HG03060 (cell line): ENCODE results near the gene WNT3A.

Experiments
- ATAC-seq: cut with Tn5 transposase; IDR thresholded peaks from one replicate; pipeline ENCODE4 v1.9.1; 2021; ENCODE audit warnings: low read depth, moderate number of reproducible peaks; ENCODE audit not compliant: unreplicated experiment

WNT3A gene

DNA sequence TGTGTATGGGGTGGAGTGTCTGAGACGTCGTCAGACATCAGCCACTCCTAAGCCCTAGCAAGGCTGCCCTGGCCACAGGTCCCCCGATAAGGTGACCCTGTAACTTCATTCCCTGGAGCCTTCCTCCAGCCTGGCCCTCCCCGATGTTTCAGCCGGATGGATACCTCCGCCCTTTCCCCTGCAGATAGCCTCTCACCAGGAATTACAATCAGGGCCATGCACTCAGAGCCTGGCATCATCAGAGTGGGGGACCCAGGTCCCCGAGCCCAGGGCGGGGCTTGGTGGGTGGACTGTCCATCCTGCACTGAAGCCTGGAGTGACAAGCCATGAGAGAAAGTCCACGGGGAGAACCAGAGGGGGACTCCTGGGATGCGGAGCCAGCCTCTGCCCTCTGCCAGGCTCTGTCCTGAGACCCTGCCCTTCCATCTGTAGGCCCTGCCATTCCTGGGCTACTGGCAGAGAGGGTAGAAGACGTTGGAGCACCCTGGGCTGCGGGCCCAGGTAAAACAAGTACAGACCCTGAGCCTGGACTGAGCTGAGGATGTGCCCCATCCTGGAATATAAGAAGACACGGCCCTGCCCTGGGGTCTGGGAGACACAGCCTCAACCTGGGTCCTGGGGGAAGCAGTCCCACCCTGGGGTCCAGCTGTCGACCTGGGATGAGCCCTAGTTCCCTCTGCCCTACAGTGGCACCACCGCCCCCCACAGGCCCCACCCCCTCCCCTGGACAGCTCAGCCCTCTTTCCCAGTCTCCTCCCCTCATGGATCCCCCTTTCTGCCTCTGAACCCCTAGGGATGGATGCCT, 58.9 kb downstream of the WNT3A start:
- no peak for ATAC-seq

- ATAC-seq = no peak
These were observed 59.6 kb downstream of the WNT3A start for GRCh38 chr1:228066416-228066815.

- ATAC-seq = no peak
These were observed 60.3 kb downstream of the WNT3A start for GRCh38 chr1:228066891-228067654.

DNA sequence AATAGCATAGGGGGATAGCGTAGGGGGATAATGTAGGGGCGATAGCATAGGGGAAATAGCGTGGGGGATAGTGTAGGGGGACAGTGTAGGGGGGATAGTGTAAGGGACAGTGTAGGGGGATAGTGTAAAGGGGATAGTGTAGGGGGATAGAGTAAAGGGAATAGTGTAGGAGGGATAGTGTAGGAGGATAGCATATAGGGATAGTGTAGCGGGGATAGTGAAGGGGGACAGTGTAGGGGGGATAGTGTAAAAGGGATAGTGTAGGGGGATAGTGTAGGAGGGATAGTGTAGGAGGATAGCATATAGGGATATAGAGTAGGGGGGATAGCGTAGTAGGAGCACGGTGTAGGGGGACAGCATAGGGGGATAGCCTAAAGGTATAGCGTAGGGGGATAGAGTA, 61.6 kb downstream of the WNT3A start:
- no peak for ATAC-seq

GRCh38 chr1:228070173-228070572, 63.4 kb downstream of the WNT3A start:
- ATAC-seq = no peak

- ATAC-seq = no peak
These were observed 64.1 kb downstream of the WNT3A start for GRCh38 chr1:228070851-228071250.

DNA sequence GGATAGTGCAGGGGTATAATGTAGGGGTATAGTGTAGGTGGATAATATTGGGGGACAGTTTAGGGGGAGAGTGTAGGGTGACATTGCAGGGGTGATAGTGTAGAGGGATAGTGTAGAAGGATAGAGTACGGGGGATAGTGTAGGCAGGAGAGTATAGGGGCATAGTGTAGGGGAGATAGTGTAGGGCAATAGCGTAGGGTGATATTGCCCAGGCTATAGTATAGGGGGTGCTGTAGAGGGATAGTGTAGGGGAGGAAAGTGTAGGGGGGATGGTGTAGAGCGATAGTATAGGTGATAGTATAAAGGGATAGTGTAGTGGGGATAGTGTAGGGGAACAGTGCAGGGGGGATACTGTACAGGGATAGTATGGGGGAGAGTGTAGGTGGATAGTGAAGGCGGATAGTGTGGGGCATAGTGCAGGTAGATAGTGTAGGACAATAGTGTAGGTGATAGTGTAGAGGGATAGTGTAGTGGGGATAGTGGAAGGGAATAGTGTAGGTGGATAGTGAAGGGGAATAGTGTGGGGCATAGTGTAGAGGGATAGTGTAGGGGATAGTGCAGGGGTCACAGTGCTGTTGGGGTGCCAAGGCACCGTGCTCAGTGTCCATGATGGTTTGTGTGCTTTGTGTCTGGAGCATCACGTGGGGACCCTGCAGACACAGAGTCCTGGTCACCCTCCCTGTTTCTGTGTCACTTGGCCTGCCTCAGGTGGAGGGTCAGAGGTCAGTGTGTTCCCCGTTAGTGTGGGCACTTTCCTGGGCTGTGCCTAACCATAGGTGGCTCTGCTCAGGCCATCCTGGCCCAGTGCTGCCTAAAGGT, 65.2 kb downstream of the WNT3A start:
- no peak for ATAC-seq

DNA sequence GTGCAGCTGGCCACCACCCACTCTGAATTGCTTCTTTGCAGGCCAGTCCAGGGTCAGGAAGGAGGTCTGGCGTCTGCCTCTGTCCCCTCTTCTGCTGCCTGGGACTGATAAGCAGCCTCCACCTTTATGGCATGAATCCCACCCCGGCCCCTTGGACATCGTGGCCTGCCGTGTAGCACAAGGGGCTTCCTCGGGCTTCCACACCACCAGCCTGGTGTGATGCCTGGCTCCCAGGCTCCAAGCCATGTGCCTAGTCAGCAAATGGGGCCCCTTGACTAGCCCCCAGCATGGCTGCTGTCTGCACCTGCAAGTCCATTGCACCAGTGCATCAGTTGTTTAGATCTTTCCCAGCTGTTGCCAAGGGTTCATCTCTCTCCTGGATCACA, 65.9 kb downstream of the WNT3A start:
- ATAC-seq = no peak

DNA sequence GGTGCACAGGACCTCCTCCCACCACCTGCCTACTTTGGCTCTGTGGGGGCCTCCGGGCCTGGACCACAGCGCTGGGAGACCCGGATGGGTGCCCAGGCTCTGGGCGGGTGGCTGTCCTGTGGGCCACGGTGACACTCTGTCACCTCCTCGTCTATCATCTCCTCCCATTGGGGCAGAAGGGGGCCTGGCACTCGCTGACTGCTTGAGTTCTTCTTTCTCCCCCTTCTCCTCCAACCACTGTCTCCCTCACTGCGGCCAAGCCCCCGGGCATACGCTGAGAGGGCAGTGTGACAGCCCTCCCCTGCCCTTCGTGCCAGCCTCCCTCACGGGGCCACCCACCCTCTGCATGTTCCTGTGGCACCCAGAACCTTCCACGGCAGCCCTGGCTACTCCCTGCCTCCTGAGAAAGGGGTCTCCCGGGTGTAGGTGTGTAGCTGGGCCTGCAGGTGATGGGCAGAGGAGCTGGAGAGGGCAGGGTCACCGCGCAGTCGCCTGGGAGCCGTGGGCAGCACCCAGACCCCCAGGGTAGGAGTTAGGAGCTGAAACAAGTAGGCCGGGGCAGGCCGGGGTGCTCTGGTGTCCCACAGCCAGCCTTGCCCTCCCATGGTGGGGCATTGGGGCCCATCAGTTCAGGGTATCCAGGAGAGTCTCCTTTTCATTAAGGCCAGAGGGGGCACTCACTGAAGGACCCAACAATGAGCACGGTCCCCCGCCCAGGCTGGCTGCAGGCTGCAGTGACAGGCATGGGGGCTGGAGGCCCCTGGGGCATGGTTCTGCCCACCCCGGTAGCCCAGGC, 66.5 kb downstream of the WNT3A start:
- ATAC-seq = no peak

DNA sequence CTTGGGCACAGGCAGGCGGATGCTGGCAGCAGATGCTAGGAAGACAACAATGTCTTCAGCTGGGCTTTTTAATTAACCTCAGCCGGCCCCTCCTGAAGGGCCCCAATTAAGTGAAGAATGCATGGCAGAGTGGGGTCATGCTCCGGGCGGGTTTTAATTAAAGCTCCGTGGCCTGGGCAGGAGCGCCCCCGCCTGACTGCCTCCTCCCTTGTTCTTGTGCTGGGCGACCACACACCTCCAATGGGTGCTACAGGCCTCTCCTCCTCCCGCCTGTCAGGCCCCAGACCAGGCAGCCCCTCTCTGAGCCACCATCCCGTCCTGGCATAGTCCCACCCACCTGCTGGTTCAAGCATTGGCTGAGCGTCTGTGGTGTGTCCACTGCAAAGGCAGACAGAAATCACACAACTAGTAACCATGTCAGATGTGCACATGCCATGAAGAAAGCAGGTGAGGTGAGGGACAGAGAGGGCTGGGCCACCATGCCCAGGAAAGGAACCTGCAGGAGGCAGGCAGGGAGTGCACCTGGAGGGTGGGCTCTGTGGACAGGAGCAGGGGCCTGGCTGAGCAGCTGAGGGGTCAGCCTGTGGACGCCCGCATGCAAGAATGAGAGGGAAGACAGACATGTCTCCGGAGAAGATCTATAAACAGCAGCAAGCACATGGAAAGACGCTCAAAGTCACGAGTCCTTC, 67.2 kb downstream of the WNT3A start:
- no peak for ATAC-seq

DNA sequence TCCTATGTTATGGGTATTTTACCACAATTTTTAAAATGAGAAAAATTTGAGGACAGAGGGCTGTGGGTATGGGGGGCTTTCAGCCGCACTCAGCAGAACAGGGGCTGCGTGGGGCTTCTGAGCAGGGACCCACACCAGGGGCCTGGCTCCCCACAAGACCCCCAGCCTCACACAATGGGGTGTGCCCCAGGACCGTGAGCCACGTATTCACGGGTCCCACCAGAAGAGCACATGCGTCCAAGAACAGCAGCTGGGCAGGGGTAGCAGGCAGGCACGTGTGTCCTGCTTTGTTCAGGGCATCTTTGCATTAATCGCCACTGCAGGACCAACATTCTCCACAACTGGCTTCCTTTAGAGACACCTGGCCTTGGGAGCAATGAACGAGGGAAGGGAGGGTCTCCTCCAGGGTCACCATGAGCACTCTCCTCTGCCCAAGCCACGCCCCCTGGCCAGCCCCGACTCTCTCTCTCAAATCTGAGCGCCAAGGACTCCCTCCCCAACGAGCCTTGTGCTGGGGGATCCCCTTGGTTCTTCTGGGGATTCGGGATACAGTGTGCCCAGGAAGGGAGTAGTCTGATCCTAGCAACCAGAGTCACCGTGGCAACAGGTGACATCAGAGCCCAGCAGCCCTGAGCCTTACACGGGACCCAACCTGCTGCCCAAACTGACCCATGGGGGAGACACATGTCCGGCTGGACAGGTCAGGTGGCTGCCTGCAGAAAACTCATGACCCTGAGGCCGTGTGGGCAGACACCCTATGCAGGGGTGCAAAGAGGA, 68.3 kb downstream of the WNT3A start:
- no peak for ATAC-seq

DNA sequence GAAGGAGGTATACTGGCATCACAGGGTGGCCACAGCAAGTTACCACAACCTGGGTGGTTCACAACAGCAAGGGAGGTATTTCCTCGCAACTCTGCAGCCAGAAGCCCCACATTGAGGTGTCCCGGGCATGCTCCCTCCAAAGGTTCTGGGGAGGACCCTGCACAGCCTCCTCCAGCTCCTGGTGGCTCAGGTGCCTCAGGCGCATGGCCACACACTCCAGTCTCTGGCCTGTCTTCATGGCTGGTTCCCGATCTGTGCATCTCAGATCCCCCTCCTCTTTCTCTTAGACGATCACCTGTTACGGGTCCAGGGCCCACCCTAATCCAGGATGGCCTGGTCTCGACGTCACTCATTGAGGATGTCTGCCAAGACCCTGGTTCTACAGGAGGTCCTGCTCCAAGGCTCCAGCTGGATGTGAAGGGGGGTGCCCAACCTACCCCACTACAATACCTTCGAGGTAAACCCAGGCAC, 69.0 kb downstream of the WNT3A start:
- no peak for ATAC-seq

GRCh38 chr1:228076796-228077430, 70.1 kb downstream of the WNT3A start:
- ATAC-seq = no peak

GRCh38 chr1:228077565-228078330, 71.0 kb downstream of the WNT3A start:
- no peak for ATAC-seq

- ATAC-seq = no peak
These were observed 72.2 kb downstream of the WNT3A start for GRCh38 chr1:228079013-228079412.

DNA sequence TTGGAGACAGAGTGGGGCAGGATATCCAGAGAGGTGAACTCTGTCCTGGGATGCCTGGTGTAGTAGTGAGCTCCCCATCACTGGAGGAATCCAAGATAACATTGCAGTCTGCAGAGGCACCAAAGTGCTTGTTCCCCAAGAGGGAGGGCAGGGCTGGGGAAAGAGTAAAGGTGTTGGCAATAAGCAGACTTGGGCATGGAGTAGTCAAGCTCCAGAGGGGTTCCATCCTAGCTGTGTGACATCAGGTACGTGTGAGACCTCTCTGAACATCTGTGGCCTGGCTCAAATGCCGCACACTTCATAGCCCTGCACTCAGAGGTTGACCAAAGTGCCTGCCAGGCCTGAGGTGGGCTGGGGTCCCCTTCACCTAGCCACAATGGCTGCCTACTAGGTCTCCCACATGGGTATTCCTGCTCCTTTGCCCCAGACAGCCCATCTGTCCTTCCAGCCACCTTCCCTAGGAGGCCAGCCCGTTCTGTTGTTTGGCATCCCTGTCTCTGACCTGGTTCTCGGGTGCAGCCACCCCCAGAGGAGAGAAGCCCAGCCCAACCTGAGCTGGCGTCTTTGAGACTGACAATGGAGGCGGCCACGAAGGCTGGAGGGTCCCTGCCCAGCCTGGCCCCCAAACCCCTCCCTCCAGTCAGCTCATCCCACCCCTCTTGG, 72.9 kb downstream of the WNT3A start:
- no peak for ATAC-seq

GRCh38 chr1:228081144-228081543, 74.3 kb downstream of the WNT3A start:
- no peak for ATAC-seq
